HepG2 (cell line): Measurements from ENCODE around the gene PFKFB2. TPM values are rescaled to one million over a fixed set of nuclear protein-coding genes. Genes with fewer than 3 reads are reported as not detected.

ENCODE experiments used
- AKNA ChIP-seq: sonication (generic); formaldehyde crosslinking; IDR thresholded peaks from 2 replicates; pipeline ENCODE4 v1.4.0; 2020; ENCODE audit warnings: missing genetic modification reagents, borderline replicate concordance
- ATF1 ChIP-seq: IDR thresholded peaks from 2 replicates; pipeline ENCODE4 v1.6.1; 2016; ENCODE audit warnings: mild to moderate bottlenecking, control low read depth
- ATF4 ChIP-seq, 2 experiments: fragments of 450-650 bp in 1 of 2; sonication (generic) in 1 of 2; formaldehyde crosslinking; IDR thresholded peaks; 2 replicates each; pipeline versions ENCODE4 v1.5.0 to v1.8.0; 2020 to 2022; ENCODE audit warnings: mild to moderate bottlenecking in 1 of 2, missing genetic modification reagents in 1 of 2
- BCL6 ChIP-seq: IDR thresholded peaks from 2 replicates; pipeline ENCODE4 v1.6.1; 2016; ENCODE audit warnings: missing genetic modification reagents, missing compliant biosample characterization
- CERS6 ChIP-seq: sonication (generic); formaldehyde crosslinking; IDR thresholded peaks from 2 replicates; pipeline ENCODE4 v1.5.0; 2020; ENCODE audit warnings: missing genetic modification reagents
- CHD2 ChIP-seq: IDR thresholded peaks from 2 replicates; pipeline ENCODE4 v1.6.1; 2011; ENCODE audit warnings: low read depth, low read length, improper control_type of control experiment
- ETV5 ChIP-seq: IDR thresholded peaks from 2 replicates; pipeline ENCODE4 v1.6.1; 2018; ENCODE audit warnings: missing biosample characterization, missing genetic modification reagents, inconsistent platforms, borderline replicate concordance
- FOXA3 ChIP-seq: IDR thresholded peaks from 2 replicates; pipeline ENCODE4 v1.6.1; 2016; ENCODE audit warnings: missing genetic modification reagents, missing compliant biosample characterization
- HNF1A ChIP-seq, 2 experiments: sonication (generic) in 1 of 2; formaldehyde crosslinking in 1 of 2; IDR thresholded peaks; 2 replicates each; pipeline versions ENCODE4 v1.4.0 to v1.6.1; 2016 to 2020; ENCODE audit warnings: borderline replicate concordance in 1 of 2, low read depth in 1 of 2, mild to moderate bottlenecking in 1 of 2, missing genetic modification reagents in 1 of 2
- JUND ChIP-seq: sonication (generic); formaldehyde crosslinking; IDR thresholded peaks from 2 replicates; pipeline ENCODE4 v1.8.0; 2022; ENCODE audit warnings: mild to moderate bottlenecking, missing genetic modification reagents
- TMF1 ChIP-seq: sonication (generic); formaldehyde crosslinking; IDR thresholded peaks from 2 replicates; pipeline ENCODE4 v1.8.1; 2022; ENCODE audit warnings: low read depth, missing genetic modification reagents
- ZBTB37 ChIP-seq: sonication (generic); formaldehyde crosslinking; IDR thresholded peaks from 2 replicates; pipeline ENCODE4 v1.4.0; 2020; ENCODE audit warnings: mild to moderate bottlenecking, missing genetic modification reagents
- ZNF274 ChIP-seq: sonication (generic); formaldehyde crosslinking; IDR thresholded peaks from 2 replicates; pipeline ENCODE4 v1.5.1; 2020; ENCODE audit warnings: mild to moderate bottlenecking, missing genetic modification reagents
- ZNF567 ChIP-seq: sonication (generic); formaldehyde crosslinking; IDR thresholded peaks from 2 replicates; pipeline ENCODE4 v1.8.1; 2023; ENCODE audit warnings: mild to moderate bottlenecking, missing genetic modification reagents, borderline replicate concordance
- polyA plus RNA-seq, 8 experiments: library from polyadenylated mRNA; depleted of rRNA in 3 of 8; stranded (reverse) in 7 of 8; unstranded in 1 of 8; fragments of >200 nt; fragmentation: Illumina TruSeq in 4 of 8; extraction: Trizol in 4 of 8; gene quantifications; 2 replicates each; pipeline versions ENCODE4 v1.2.1 to v1.2.3, GENCODE V29; 2011 to 2016; ENCODE audit warnings: low read depth in 4 of 8, missing spikeins in 1 of 8, mixed read lengths in 1 of 8; ENCODE audit not compliant: insufficient read depth in 1 of 8
- total RNA-seq, 5 experiments: library from RNA; depleted of rRNA; stranded (reverse); fragments of >200 nt; fragmentation: Illumina TruSeq; extraction: Trizol; gene quantifications; 2 replicates each; pipeline ENCODE4 v1.2.3, GENCODE V29; 2016; ENCODE audit warnings: low read depth in 1 of 5

Gene PFKFB2
- total and polyA plus RNA-seq, 2 of the 13 experiments (the other 11 are each of a cell fraction or from before 2014, with no cell fraction given): 4.6 to 10.6 TPM

GRCh38 chr1:207009182-207009850 lies 43.8 kb upstream of the PFKFB2 start (continued):
- no peak for TF ChIP-seq CERS6 (CRISPR knock-in tag)
- TF ChIP-seq ATF4 (CRISPR knock-in tag; IDR thresholded peaks at IDR 0.05): no peak
- peak; percentile 79 for TF ChIP-seq BCL6
- no peak for TF ChIP-seq TMF1 (CRISPR knock-in tag)
- TF ChIP-seq ZNF567: no peak
- TF ChIP-seq HNF1A (IDR thresholded peaks at IDR 0.05; ENCODE audit: low read depth): 0 out of 2 replicates have a peak, but pooled peaks have one; percentile 32
- TF ChIP-seq HNF1A (CRISPR knock-in tag; IDR thresholded peaks at IDR 0.05; ENCODE audit: borderline replicate concordance): 0 out of 2 replicates have a peak, but pooled peaks have one; percentile 57
- TF ChIP-seq JUND (CRISPR knock-in tag): no peak
- peak; percentile 90 for TF ChIP-seq ETV5 (CRISPR knock-in tag)
- TF ChIP-seq ZNF274 (CRISPR knock-in tag): no peak
- TF ChIP-seq AKNA (CRISPR knock-in tag): no peak
- no peak for TF ChIP-seq ZBTB37 (CRISPR knock-in tag)
- peak; percentile 70 for TF ChIP-seq FOXA3
- no peak for TF ChIP-seq CHD2
- no peak for TF ChIP-seq ATF1
